Activated B cell treated with CpG ODN at 0.5 μM for 24 hours (primary cell): ENCODE measurements around the gene PPM1N. TPM values are rescaled to one million over a fixed set of nuclear protein-coding genes. Genes with fewer than 3 reads are reported as not detected.
A peak's percentile ranks its signal among the peaks of the same experiment; 100 is the strongest.

Source experiments
- ATAC-seq: fragments of 200-7000 bp; cut with Tn5 transposase; one replicate; pipeline ENCODE4 v1.10.0; 2021; ENCODE audit warnings: low read depth, mild to moderate bottlenecking, moderate library complexity
- CTCF ChIA-PET: fragments of 350-600 bp; sonication (Branson Sonifier 250); formaldehyde crosslinking; loops from one replicate; lab custom pipeline; 2021; ENCODE audit warnings: antibody characterized with exemption; lab: Charles Lee
- POLR2A ChIA-PET: fragments of 350-600 bp; sonication (Branson Sonifier 250); formaldehyde crosslinking; loops from one replicate; lab custom pipeline; 2021; ENCODE audit warnings: antibody characterized with exemption; lab: Charles Lee
- DNase-seq: peaks from one replicate; pipeline ENCODE4 v3.0.0; 2022
- H3K27ac Mint-ChIP-seq: one replicate; pipeline ENCODE4 v1.8.0; 2020; ENCODE audit warnings: mixed read lengths
- H3K27me3 Mint-ChIP-seq: one replicate; pipeline ENCODE4 v1.8.0; 2021; ENCODE audit warnings: mixed read lengths
- H3K36me3 Mint-ChIP-seq: one replicate; pipeline ENCODE4 v1.8.0; 2021; ENCODE audit warnings: low read depth, mixed read lengths
- H3K4me1 Mint-ChIP-seq: one replicate; pipeline ENCODE4 v1.8.0; 2021; ENCODE audit warnings: mixed read lengths
- H3K4me3 Mint-ChIP-seq: one replicate; pipeline ENCODE4 v1.8.0; 2020; ENCODE audit warnings: mild to moderate bottlenecking, mixed read lengths
- H3K9me3 Mint-ChIP-seq: one replicate; pipeline ENCODE4 v1.8.0; 2020; ENCODE audit warnings: mixed read lengths
- intact Hi-C: fragments of 100-400 bp; cut with micrococcal nuclease; formaldehyde crosslinking; loops from one replicate; pipeline ENCODE4 v1.15.1; 2024
- total RNA-seq: library from RNA; stranded (reverse); gene quantifications from 2 replicates; pipeline ENCODE4 v1.2.3, GENCODE V29; 2022
- TF ChIP-seq, protein P1 (sequence below): fragments of 200-600 bp; IDR thresholded peaks from one replicate; pipeline ENCODE4 v1.8.0; 2022; ENCODE audit warnings: antibody characterized with exemption, mild to moderate bottlenecking

Gene PPM1N
- total RNA-seq, 1 donor from 2014 or later: 0.80 TPM

GRCh38 chr19:45473682-45474605 lies 24.3 kb upstream of the PPM1N start:
- ATAC-seq: no peak
- intact Hi-C loops: no loop called here
- POLR2A ChIA-PET: no interaction called here
- H3K4me3 Mint-ChIP-seq: no peak overlapping the region
- CTCF ChIA-PET: interaction anchor here (1.8 to 2.3 kb wide), 2 partner anchors 12 to 34 kb away, joined by 8 to 13 read pairs; no protein-coding TSS in a partner anchor
- peaks cover 24% of the 10 kb centered on the region for H3K27me3 Mint-ChIP-seq
- H3K4me1 Mint-ChIP-seq: peaks cover 56% of the 10 kb centered on the region
- H3K27ac Mint-ChIP-seq: no peak overlapping the region
- H3K9me3 Mint-ChIP-seq: no peaks in the 10 kb centered on the region
- peaks cover 26% of the 10 kb centered on the region for H3K36me3 Mint-ChIP-seq
- no peak for DNase-seq
- TF ChIP-seq, protein P1, sequence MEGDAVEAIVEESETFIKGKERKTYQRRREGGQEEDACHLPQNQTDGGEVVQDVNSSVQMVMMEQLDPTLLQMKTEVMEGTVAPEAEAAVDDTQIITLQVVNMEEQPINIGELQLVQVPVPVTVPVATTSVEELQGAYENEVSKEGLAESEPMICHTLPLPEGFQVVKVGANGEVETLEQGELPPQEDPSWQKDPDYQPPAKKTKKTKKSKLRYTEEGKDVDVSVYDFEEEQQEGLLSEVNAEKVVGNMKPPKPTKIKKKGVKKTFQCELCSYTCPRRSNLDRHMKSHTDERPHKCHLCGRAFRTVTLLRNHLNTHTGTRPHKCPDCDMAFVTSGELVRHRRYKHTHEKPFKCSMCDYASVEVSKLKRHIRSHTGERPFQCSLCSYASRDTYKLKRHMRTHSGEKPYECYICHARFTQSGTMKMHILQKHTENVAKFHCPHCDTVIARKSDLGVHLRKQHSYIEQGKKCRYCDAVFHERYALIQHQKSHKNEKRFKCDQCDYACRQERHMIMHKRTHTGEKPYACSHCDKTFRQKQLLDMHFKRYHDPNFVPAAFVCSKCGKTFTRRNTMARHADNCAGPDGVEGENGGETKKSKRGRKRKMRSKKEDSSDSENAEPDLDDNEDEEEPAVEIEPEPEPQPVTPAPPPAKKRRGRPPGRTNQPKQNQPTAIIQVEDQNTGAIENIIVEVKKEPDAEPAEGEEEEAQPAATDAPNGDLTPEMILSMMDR: no peak

DNA sequence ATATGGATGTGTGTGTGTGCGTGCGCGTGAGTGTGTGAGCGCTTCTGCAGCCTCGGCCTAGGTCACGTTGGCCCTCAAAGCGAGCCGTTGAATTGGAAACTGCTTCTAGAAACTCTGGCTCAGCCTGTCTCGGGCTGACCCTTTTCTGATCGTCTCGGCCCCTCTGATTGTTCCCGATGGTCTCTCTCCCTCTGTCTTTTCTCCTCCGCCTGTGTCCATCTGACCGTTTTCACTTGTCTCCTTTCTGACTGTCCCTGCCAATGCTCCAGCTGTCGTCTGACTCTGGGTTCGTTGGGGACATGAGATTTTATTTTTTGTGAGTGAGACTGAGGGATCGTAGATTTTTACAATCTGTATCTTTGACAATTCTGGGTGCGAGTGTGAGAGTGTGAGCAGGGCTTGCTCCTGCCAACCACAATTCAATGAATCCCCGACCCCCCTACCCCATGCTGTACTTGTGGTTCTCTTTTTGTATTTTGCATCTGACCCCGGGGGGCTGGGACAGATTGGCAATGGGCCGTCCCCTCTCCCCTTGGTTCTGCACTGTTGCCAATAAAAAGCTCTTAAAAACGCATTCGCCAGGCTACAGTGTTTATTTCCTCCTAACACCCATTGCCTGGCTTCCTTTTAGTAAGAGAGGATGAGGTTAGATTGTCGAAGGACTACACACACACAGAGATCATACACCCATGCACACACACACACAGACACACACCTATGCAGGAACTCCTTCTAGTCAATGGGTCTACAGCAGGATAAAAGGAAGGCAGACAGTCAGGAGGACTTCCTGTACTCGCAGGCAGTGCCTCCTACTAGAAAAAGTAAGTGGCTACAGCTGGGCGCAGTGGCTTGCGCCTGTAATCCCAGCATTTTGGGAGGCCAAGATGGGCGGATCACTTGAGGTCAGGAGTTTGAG lies 23.4 kb upstream of the PPM1N start:
- intact Hi-C loops: no loop called here

GRCh38 chr19:45475537-45476291 lies 22.5 kb upstream of the PPM1N start:
- POLR2A ChIA-PET: interaction anchor here (0.6 to 0.7 kb wide), 3 partner anchors 100 to 339 kb away, joined by 3 to 5 read pairs (median 3); no protein-coding TSS in a partner anchor
- no peak overlapping the region for H3K4me3 Mint-ChIP-seq
- H3K9me3 Mint-ChIP-seq: no peaks in the 10 kb centered on the region
- H3K36me3 Mint-ChIP-seq: peaks cover 23% of the 10 kb centered on the region
- peaks cover 24% of the 10 kb centered on the region for H3K27me3 Mint-ChIP-seq
- intact Hi-C loops: no loop called here
- ATAC-seq (no peak), DNase-seq (no peak)
- H3K4me1 Mint-ChIP-seq: peaks cover 44% of the 10 kb centered on the region
- TF ChIP-seq, protein P1: no peak
- no peak overlapping the region for H3K27ac Mint-ChIP-seq
- CTCF ChIA-PET: interaction anchor here (1.8 to 3.9 kb wide), 3 partner anchors 10 to 73 kb away, joined by 8 to 52 read pairs (median 13); partner anchors contain the start of gene PPP1R13L

More for the DNA sequence above, 23.4 kb upstream of the PPM1N start:
- H3K4me3 Mint-ChIP-seq: no peak overlapping the region
- H3K27ac Mint-ChIP-seq: peak overlapping the region; percentile 9
- peaks cover 53% of the 10 kb centered on the region for H3K4me1 Mint-ChIP-seq
- H3K27me3 Mint-ChIP-seq: peaks cover 24% of the 10 kb centered on the region
- DNase-seq (no peak), ATAC-seq (no peak)
- TF ChIP-seq, protein P1: no peak
- H3K9me3 Mint-ChIP-seq: no peaks in the 10 kb centered on the region
- H3K36me3 Mint-ChIP-seq: peaks cover 26% of the 10 kb centered on the region
- POLR2A ChIA-PET: interaction anchor here (0.7 kb wide), 2 partner anchors 101 to 338 kb away, joined by 3 read pairs; no protein-coding TSS in a partner anchor
- CTCF ChIA-PET: interaction anchor here (1.8 to 2.3 kb wide), 2 partner anchors 11 to 35 kb away, joined by 8 to 13 read pairs; no protein-coding TSS in a partner anchor

DNA sequence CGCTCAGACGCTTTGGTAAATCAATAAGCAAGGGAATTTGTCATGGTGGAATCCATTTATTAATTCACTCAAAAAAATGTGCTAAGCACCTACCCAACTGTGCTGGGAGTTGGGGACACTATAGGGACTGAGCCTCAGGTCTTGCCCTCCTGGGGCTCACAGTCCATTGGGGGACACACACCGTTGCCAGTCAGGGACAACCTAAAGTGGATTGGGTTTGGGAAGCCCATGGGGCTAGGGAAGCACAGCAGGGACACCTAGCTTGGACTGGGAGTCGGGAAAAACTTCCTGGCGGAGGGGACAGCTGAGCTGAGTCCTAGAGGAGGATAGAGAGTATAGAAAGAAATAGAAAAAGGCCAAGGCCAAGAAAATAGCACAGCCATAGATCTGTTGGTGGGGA lies 21.9 kb upstream of the PPM1N start:
- no peaks in the 10 kb centered on the region for H3K9me3 Mint-ChIP-seq
- H3K36me3 Mint-ChIP-seq: peaks cover 20% of the 10 kb centered on the region
- intact Hi-C loops: no loop called here
- no peak overlapping the region for H3K27ac Mint-ChIP-seq
- H3K4me1 Mint-ChIP-seq: peaks cover 38% of the 10 kb centered on the region
- DNase-seq: no peak
- CTCF ChIA-PET: interaction anchor here (2.3 to 6.1 kb wide), 3 partner anchors 37 to 74 kb away, joined by 13 to 336 read pairs (median 52); partner anchors contain the start of gene PPP1R13L
- POLR2A ChIA-PET: interaction anchor here (0.6 to 1.3 kb wide), 2 partner anchors 37 to 200 kb away, joined by 5 read pairs; no protein-coding TSS in a partner anchor
- H3K4me3 Mint-ChIP-seq: no peak overlapping the region
- TF ChIP-seq, protein P1: no peak
- ATAC-seq: no peak
- H3K27me3 Mint-ChIP-seq: peaks cover 24% of the 10 kb centered on the region
